HG03025 (cell line): ENCODE results near the gene PRELID3B.

Experiments used
- ATAC-seq: cut with Tn5 transposase; IDR thresholded peaks from one replicate; pipeline ENCODE4 v1.9.1; 2021; ENCODE audit warnings: mild to moderate bottlenecking, moderate library complexity; ENCODE audit not compliant: unreplicated experiment, low FRiP score

Gene PRELID3B

GRCh38 chr20:59028812-59029211, 13.8 kb downstream of the PRELID3B start:
- no peak for ATAC-seq

GRCh38 chr20:59027741-59028320, 14.8 kb downstream of the PRELID3B start:
- no peak for ATAC-seq

- ATAC-seq: no peak
Observed at GRCh38 chr20:59026904-59027740, 15.5 kb downstream of the PRELID3B start.

- ATAC-seq: no peak
Observed at GRCh38 chr20:59025511-59025910, 17.1 kb downstream of the PRELID3B start.

GRCh38 chr20:59025086-59025485, 17.5 kb downstream of the PRELID3B start:
- no peak for ATAC-seq

GRCh38 chr20:59024111-59024530, 18.5 kb downstream of the PRELID3B start:
- no peak for ATAC-seq

GRCh38 chr20:59023616-59024015, 19.0 kb downstream of the PRELID3B start:
- ATAC-seq: no peak

GRCh38 chr20:59022754-59023153, 19.8 kb downstream of the PRELID3B start:
- no peak for ATAC-seq

GRCh38 chr20:59020938-59021551, 21.5 kb downstream of the PRELID3B start:
- ATAC-seq: no peak

- ATAC-seq: no peak
Observed at GRCh38 chr20:59019217-59019616, 23.4 kb downstream of the PRELID3B start, which contains the start of gene TUBB1. Gene TUBB1 (plus strand): TSS chr20:59019429. CDS start chr20:59019523, 94 bp downstream.

- no peak for ATAC-seq
Observed at GRCh38 chr20:59018817-59019216, 23.8 kb downstream of the PRELID3B start.

- ATAC-seq: no peak
Observed at GRCh38 chr20:59017493-59018231, 24.9 kb downstream of the PRELID3B start.

GRCh38 chr20:59016795-59017492, 25.6 kb downstream of the PRELID3B start:
- ATAC-seq: no peak

- no peak for ATAC-seq
Observed at GRCh38 chr20:59015812-59016711, 26.5 kb downstream of the PRELID3B start.

- no peak for ATAC-seq
Observed at GRCh38 chr20:59015411-59015810, 27.2 kb downstream of the PRELID3B start.

- no peak for ATAC-seq
Observed at GRCh38 chr20:59014680-59015389, 27.8 kb downstream of the PRELID3B start.

- no peak for ATAC-seq
Observed at GRCh38 chr20:59013959-59014608, 28.5 kb downstream of the PRELID3B start.
